Brain microvascular endothelial cell (primary cell): ENCODE measurements around the gene DLX4.
A peak's percentile ranks its signal among the peaks of the same experiment; 100 is the strongest.

ENCODE experiments used
- DNase-seq: peaks from one replicate; pipeline ENCODE4 v3.0.0-alpha.2; 2020
- H3K27ac ChIP-seq: fragments of 250-450 bp; sonication (Bioruptor Pico); 2 replicates; pipeline ENCODE4 v1.5.1; 2020; ENCODE audit warnings: mild to moderate bottlenecking, moderate library complexity
- H3K27me3 ChIP-seq: fragments of 250-450 bp; sonication (Bioruptor Pico); replicated peaks from 2 replicates; pipeline ENCODE4 v1.5.1; 2020; ENCODE audit warnings: mild to moderate bottlenecking
- H3K36me3 ChIP-seq: fragments of 250-450 bp; sonication (Bioruptor Pico); replicated peaks from 2 replicates; pipeline ENCODE4 v1.5.1; 2020; ENCODE audit warnings: mild to moderate bottlenecking
- H3K4me3 ChIP-seq: 2 replicates; pipeline ENCODE4 v1.5.1; 2011; ENCODE audit warnings: low read depth, mild to moderate bottlenecking, control low read depth, low read length, moderate library complexity
- in situ Hi-C: cut with HindIII; loops from 2 replicates; pipeline ENCODE4 v1.10.0; 2017; ENCODE audit warnings: low sequenced_read_pairs, low pct_ligation_motif_present
- TF ChIP-seq, protein P1 (sequence below): IDR thresholded peaks from 2 replicates; pipeline ENCODE4 v1.5.1; 2011; ENCODE audit warnings: low read depth, mild to moderate bottlenecking, moderate library complexity, low read length, control low read depth, inconsistent platforms; ENCODE audit errors: missing control alignments

DLX4 gene

DNA sequence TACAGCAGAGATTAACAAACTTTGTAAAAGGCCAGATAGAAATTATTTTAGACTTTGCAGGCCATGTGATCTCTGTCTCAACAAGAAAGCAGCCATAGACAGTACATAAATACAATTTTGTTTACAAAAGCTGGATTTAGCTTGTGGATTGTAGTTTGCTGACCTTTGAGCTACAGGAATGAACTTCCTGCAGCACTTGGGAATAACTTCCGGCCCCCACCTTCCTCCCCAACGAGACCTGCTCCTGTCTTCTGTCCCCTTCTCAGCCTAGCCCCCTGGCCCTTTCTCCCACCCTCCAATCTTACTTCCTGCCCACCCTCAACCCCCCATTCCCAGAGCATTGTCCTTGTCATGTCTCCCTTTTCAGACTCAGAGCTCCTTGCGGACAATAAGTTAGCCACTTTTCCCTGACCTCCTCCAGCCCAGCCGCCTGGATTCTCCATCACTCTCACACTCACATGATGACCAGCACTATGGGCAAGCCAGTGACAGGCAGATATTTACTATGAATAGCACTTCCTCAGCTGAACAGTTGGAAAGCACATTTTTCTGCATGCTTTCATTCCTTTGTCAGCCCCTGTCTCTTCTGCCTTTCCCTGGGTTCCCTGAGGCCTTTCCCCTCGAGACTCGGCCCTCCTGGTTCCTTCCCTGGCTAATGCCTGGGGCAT, 53.6 kb downstream of the DLX4 start:
- Histone ChIP-seq H3K27me3 (no peaks in the 10 kb centered on the region), H3K4me3 (no peak overlapping the region), H3K27ac (no peak overlapping the region), H3K36me3 (no peaks in the 10 kb centered on the region)
- TF ChIP-seq, protein P1, sequence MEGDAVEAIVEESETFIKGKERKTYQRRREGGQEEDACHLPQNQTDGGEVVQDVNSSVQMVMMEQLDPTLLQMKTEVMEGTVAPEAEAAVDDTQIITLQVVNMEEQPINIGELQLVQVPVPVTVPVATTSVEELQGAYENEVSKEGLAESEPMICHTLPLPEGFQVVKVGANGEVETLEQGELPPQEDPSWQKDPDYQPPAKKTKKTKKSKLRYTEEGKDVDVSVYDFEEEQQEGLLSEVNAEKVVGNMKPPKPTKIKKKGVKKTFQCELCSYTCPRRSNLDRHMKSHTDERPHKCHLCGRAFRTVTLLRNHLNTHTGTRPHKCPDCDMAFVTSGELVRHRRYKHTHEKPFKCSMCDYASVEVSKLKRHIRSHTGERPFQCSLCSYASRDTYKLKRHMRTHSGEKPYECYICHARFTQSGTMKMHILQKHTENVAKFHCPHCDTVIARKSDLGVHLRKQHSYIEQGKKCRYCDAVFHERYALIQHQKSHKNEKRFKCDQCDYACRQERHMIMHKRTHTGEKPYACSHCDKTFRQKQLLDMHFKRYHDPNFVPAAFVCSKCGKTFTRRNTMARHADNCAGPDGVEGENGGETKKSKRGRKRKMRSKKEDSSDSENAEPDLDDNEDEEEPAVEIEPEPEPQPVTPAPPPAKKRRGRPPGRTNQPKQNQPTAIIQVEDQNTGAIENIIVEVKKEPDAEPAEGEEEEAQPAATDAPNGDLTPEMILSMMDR = no peak
- peak; percentile 29 for DNase-seq
- in situ Hi-C loops = no loop called here

DNA sequence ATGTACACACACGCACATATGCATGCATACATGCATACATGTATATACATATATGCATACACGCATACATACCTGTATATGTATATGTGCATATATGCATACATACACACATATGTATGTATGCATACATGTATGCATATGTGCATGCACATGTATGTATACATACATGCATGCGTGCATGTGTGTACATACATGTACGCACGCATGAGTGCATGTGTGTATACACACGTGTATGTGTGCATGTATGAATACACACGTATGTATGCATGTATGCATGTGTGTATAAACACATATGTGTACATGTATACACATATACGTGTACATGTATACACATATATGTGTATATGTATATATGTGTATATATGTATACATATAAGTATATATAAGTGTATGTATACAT, 54.5 kb downstream of the DLX4 start:
- no peak for DNase-seq
- Histone ChIP-seq H3K27me3 (no peaks in the 10 kb centered on the region), H3K36me3 (no peaks in the 10 kb centered on the region), H3K4me3 (no peak overlapping the region), H3K27ac (no peak overlapping the region)
- TF ChIP-seq, protein P1 = no peak
- in situ Hi-C loops = no loop called here
